Measurements from ENCODE around the gene HNRNPA3.

The HNRNPA3 gene

DNA sequence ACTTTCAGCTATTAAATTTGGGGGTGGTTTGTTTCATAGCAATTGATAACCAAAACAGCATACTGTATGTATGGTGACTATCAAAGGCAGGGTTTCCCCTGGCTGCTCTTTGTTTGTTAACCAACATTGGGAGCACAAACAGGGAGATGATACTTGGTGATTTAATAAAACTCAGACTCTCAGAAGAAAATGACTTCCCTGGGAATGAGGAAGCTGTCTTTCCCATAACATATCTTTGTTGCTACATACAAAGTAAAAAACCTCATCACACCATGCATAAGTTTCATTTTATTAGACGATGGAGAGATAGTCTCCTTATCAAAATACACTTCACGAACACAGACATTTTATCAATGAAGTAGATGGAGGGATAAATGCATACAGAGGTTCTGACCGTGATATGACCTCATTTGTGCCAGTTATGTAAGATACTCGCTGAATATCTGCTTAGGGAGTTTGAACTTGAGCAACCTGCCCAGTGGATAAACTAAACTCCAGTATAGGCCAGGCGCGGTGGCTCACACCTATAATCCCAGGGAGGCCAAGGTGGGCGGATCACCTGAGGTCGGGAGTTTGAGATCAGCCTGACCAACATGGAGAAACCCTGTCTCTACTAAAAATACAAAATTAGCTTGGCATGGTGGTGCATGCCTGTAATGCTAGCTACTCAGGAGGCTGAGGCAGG, 55.7 kb downstream of the HNRNPA3 start:
- Histone ChIP-seq H3K9me3 (ENCODE audit: control insufficient read depth, insufficient read depth, low read depth, low read length) (no peaks in the 10 kb centered on the region), H3K4me3 (ENCODE audit: low read depth, low read length) (no peak overlapping the region), H3K36me3 (ENCODE audit: control insufficient read depth in 2 of 2, insufficient read depth in 1 of 2, low read length in 2 of 2) (no peaks in the 10 kb centered on the region), H3K27ac (ENCODE audit: extremely low read depth, low read depth, low read length) (no peak overlapping the region), H3K4me1 (ENCODE audit: control insufficient read depth, insufficient read depth, low read length) (peaks cover 10% of the 10 kb centered on the region)
- CTCF ChIA-PET, result interaction anchor here (0.9 to 1.4 kb wide), 2 partner anchors 14 to 104 kb away, joined by 3 to 7 read pairs; no protein-coding TSS in a partner anchor
- POLR2A ChIA-PET, result no interaction called here
- TF ChIP-seq ZFHX2 (tag by site-specific recombination; conservative IDR thresholded peaks at IDR 0.05), result no peak
- TF ChIP-seq, protein P1, sequence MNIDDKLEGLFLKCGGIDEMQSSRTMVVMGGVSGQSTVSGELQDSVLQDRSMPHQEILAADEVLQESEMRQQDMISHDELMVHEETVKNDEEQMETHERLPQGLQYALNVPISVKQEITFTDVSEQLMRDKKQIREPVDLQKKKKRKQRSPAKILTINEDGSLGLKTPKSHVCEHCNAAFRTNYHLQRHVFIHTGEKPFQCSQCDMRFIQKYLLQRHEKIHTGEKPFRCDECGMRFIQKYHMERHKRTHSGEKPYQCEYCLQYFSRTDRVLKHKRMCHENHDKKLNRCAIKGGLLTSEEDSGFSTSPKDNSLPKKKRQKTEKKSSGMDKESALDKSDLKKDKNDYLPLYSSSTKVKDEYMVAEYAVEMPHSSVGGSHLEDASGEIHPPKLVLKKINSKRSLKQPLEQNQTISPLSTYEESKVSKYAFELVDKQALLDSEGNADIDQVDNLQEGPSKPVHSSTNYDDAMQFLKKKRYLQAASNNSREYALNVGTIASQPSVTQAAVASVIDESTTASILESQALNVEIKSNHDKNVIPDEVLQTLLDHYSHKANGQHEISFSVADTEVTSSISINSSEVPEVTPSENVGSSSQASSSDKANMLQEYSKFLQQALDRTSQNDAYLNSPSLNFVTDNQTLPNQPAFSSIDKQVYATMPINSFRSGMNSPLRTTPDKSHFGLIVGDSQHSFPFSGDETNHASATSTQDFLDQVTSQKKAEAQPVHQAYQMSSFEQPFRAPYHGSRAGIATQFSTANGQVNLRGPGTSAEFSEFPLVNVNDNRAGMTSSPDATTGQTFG (tag by site-specific recombination; IDR thresholded peaks at IDR 0.05; ENCODE audit: borderline replicate concordance), result no peak

DNA sequence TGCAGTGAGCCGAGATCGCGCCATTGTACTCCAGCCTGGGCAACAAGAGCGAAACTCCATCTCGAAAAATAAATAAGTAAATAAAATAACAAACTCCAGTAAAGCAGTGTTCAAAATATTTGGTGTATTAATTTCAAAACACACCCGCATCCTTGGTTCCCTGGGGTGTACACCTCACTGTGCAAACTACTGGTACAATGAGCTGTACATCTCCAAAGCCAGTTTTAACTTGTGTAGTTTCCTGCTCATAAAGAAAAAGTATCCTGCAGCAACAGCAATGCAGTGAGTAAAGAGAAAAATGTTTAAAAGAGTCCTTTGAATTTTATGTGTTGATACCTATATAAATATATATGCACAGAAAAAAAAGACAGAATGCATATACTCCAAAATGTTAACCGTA, 56.3 kb downstream of the HNRNPA3 start:
- no peak for TF ChIP-seq ZBTB8A (tag by site-specific recombination; IDR thresholded peaks at IDR 0.05)
- no peak for TF ChIP-seq MZF1 (tag by site-specific recombination; IDR thresholded peaks at IDR 0.05; ENCODE audit: borderline replicate concordance)
- no peak for TF ChIP-seq ZNF677 (tag by site-specific recombination; IDR thresholded peaks at IDR 0.05)
- TF ChIP-seq BCL11A (tag by site-specific recombination; IDR thresholded peaks at IDR 0.05; ENCODE audit: low read depth), result no peak
- no peak for TF ChIP-seq ZNF121 (tag by site-specific recombination; IDR thresholded peaks at IDR 0.05)
- no peak for TF ChIP-seq ZNF324 (tag by site-specific recombination; IDR thresholded peaks at IDR 0.05)
- TF ChIP-seq ZNF837 (tag by site-specific recombination; IDR thresholded peaks at IDR 0.05), result no peak
- TF ChIP-seq ZNF223 (tag by site-specific recombination; IDR thresholded peaks at IDR 0.05), result no peak
- TF ChIP-seq ZSCAN16 (tag by site-specific recombination; IDR thresholded peaks at IDR 0.05), result no peak
- no peak for TF ChIP-seq PBX3 (CRISPR knock-in tag; IDR thresholded peaks at IDR 0.05)
- TF ChIP-seq ZNF660 (tag by site-specific recombination; IDR thresholded peaks at IDR 0.05), result no peak
- no peak for TF ChIP-seq ZBTB20 (tag by site-specific recombination; IDR thresholded peaks at IDR 0.05)
- Histone ChIP-seq H3K4me3 (ENCODE audit: low read depth, low read length) (no peak overlapping the region), H3K36me3 (ENCODE audit: control insufficient read depth in 2 of 2, insufficient read depth in 1 of 2, low read length in 2 of 2) (no peaks in the 10 kb centered on the region), H3K9me3 (ENCODE audit: control insufficient read depth, insufficient read depth, low read depth, low read length) (no peaks in the 10 kb centered on the region), H3K4me1 (ENCODE audit: control insufficient read depth, insufficient read depth, low read length) (peaks cover 10% of the 10 kb centered on the region), H3K27ac (ENCODE audit: extremely low read depth, low read depth, low read length) (no peak overlapping the region)
- POLR2A ChIA-PET, result no interaction called here
- CTCF ChIA-PET, result interaction anchor here (1.6 kb wide), 1 partner anchor 104 kb away, joined by 8 read pairs; no protein-coding TSS in a partner anchor

DNA sequence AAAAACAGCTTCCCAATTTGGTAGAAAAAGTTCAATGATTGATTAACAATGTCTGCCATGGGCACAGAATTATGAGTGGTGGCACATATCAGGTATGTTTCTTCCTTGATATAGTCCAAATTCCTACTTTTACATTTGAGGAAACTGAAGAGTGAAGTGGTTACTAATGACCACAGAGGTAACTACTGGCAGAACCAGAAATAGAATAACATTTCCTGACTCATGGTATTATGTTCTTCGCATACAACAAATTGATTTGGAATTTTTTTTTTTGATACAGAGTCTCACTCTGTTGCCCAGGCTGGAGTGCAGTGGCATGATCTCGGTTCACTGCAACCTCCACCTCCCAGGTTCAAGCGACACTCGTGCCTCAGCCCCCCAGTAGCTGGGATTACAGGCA, 57.9 kb downstream of the HNRNPA3 start:
- TF ChIP-seq SP2 (tag by site-specific recombination; IDR thresholded peaks at IDR 0.05), result no peak
- TF ChIP-seq ZNF404 (tag by site-specific recombination; IDR thresholded peaks at IDR 0.05), result no peak
- peak; percentile 39; the same call in 1 of the 2 replicates for TF ChIP-seq ZBTB17 (tag by site-specific recombination; IDR thresholded peaks at IDR 0.05)
- no peak for TF ChIP-seq ZNF274 (IDR thresholded peaks at IDR 0.05; ENCODE audit: low read length)
- TF ChIP-seq ZNF274 (tag by site-specific recombination; IDR thresholded peaks at IDR 0.05; ENCODE audit: borderline replicate concordance), result no peak
- TF ChIP-seq ZSCAN16 (tag by site-specific recombination; IDR thresholded peaks at IDR 0.05), result no peak
- TF ChIP-seq GLI4 (tag by site-specific recombination; IDR thresholded peaks at IDR 0.05), result no peak
- TF ChIP-seq, protein P2, sequence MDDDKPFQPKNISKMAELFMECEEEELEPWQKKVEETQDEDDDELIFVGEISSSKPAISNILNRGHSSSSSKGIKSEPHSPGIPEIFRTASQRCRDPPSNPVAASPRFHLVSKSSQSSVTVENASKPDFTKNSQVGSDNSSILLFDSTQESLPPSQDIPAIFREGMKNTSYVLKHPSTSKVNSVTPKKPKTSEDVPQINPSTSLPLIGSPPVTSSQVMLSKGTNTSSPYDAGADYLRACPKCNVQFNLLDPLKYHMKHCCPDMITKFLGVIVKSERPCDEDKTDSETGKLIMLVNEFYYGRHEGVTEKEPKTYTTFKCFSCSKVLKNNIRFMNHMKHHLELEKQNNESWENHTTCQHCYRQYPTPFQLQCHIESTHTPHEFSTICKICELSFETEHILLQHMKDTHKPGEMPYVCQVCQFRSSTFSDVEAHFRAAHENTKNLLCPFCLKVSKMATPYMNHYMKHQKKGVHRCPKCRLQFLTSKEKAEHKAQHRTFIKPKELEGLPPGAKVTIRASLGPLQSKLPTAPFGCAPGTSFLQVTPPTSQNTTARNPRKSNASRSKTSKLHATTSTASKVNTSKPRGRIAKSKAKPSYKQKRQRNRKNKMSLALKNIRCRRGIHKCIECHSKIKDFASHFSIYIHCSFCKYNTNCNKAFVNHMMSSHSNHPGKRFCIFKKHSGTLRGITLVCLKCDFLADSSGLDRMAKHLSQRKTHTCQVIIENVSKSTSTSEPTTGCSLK (tag by site-specific recombination; IDR thresholded peaks at IDR 0.05), result no peak
- no peak for TF ChIP-seq ZNF600 (tag by site-specific recombination; IDR thresholded peaks at IDR 0.05)
- TF ChIP-seq YY2 (tag by site-specific recombination; IDR thresholded peaks at IDR 0.05), result no peak
- TF ChIP-seq GFI1B (tag by site-specific recombination; IDR thresholded peaks at IDR 0.05), result no peak
- peak; percentile 73; the same call in 1 of the 2 replicates for TF ChIP-seq ZNF23 (tag by site-specific recombination; IDR thresholded peaks at IDR 0.05; ENCODE audit: borderline replicate concordance)
- H3K36me3 ChIP-seq (ENCODE audit: control insufficient read depth in 2 of 2, insufficient read depth in 1 of 2, low read length in 2 of 2), result no peaks in the 10 kb centered on the region
- no peaks in the 10 kb centered on the region for H3K9me3 ChIP-seq (ENCODE audit: control insufficient read depth, insufficient read depth, low read depth, low read length)
- H3K4me1 ChIP-seq (ENCODE audit: control insufficient read depth, insufficient read depth, low read length), result peaks cover 19% of the 10 kb centered on the region
- no peak overlapping the region for H3K27ac ChIP-seq (ENCODE audit: extremely low read depth, low read depth, low read length)
- CTCF ChIA-PET, result interaction anchor here (1.4 to 1.6 kb wide), 2 partner anchors 105 to 106 kb away, joined by 4 to 8 read pairs; no protein-coding TSS in a partner anchor
- POLR2A ChIA-PET, result no interaction called here
- H3K4me3 ChIP-seq (ENCODE audit: low read depth, low read length), result no peak overlapping the region
